ENCODE data around the gene UMOD. TPM values are rescaled to one million over a fixed set of nuclear protein-coding genes. Genes with fewer than 3 reads are reported as not detected.

UMOD gene
- total and polyA plus RNA-seq, 9 of the 15 experiments (the other 6 are each of a cell fraction or from before 2014, with no cell fraction given), result not detected

GRCh38 chr16:20369452-20370054 lies 17.0 kb upstream of the UMOD start (continued):
- TF ChIP-seq ZBTB40 (IDR thresholded peaks at IDR 0.05), result peak; percentile 56
- no peak for TF ChIP-seq ZBTB40 (CRISPR knock-in tag; IDR thresholded peaks at IDR 0.05)
- no peak for TF ChIP-seq CHD2 (IDR thresholded peaks at IDR 0.05; ENCODE audit: low read depth, low read length)
- TF ChIP-seq GABPA (tag; conservative IDR thresholded peaks at IDR 0.05; ENCODE audit: low read depth), result peak; percentile 69
- TF ChIP-seq, protein P1, sequence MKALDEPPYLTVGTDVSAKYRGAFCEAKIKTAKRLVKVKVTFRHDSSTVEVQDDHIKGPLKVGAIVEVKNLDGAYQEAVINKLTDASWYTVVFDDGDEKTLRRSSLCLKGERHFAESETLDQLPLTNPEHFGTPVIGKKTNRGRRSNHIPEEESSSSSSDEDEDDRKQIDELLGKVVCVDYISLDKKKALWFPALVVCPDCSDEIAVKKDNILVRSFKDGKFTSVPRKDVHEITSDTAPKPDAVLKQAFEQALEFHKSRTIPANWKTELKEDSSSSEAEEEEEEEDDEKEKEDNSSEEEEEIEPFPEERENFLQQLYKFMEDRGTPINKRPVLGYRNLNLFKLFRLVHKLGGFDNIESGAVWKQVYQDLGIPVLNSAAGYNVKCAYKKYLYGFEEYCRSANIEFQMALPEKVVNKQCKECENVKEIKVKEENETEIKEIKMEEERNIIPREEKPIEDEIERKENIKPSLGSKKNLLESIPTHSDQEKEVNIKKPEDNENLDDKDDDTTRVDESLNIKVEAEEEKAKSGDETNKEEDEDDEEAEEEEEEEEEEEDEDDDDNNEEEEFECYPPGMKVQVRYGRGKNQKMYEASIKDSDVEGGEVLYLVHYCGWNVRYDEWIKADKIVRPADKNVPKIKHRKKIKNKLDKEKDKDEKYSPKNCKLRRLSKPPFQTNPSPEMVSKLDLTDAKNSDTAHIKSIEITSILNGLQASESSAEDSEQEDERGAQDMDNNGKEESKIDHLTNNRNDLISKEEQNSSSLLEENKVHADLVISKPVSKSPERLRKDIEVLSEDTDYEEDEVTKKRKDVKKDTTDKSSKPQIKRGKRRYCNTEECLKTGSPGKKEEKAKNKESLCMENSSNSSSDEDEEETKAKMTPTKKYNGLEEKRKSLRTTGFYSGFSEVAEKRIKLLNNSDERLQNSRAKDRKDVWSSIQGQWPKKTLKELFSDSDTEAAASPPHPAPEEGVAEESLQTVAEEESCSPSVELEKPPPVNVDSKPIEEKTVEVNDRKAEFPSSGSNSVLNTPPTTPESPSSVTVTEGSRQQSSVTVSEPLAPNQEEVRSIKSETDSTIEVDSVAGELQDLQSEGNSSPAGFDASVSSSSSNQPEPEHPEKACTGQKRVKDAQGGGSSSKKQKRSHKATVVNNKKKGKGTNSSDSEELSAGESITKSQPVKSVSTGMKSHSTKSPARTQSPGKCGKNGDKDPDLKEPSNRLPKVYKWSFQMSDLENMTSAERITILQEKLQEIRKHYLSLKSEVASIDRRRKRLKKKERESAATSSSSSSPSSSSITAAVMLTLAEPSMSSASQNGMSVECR (CRISPR knock-in tag; IDR thresholded peaks at IDR 0.05), result no peak
- peak in 1 of 2 experiments; percentile 11; a peak in 1 of 4 replicates for TF ChIP-seq TRIM24 (IDR thresholded peaks at IDR 0.05)
- TF ChIP-seq FOXP4 (CRISPR knock-in tag; IDR thresholded peaks at IDR 0.05; ENCODE audit: borderline replicate concordance), result no peak
- TF ChIP-seq, protein P2, sequence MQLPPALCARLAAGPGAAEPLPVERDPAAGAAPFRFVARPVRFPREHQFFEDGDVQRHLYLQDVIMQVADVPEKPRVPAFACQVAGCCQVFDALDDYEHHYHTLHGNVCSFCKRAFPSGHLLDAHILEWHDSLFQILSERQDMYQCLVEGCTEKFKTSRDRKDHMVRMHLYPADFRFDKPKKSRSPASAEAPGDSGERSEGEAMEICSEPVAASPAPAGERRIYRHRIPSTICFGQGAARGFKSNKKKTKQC (CRISPR knock-in tag; IDR thresholded peaks at IDR 0.05), result no peak
- no peak for TF ChIP-seq PRMT5 (CRISPR knock-in tag; IDR thresholded peaks at IDR 0.05)
- TF ChIP-seq SIRT6 (IDR thresholded peaks at IDR 0.05; ENCODE audit: low read depth, low read length), result no peak
- no peak for TF ChIP-seq TEAD2 (tag; IDR thresholded peaks at IDR 0.05)
- TF ChIP-seq KLF10 (CRISPR knock-in tag; IDR thresholded peaks at IDR 0.05), result no peak
